RKO (cell line): ENCODE data around the gene CCL19.

ENCODE experiments used
- DNase-seq: peaks from one replicate; pipeline ENCODE4 v3.0.0-alpha.2; 2016; ENCODE audit warnings: low spot score

Gene CCL19

GRCh38 chr9:34662526-34663302, 28.4 kb downstream of the CCL19 start, which contains the start of gene CCL27:
Gene CCL27, minus strand, starts transcription at chr9:34662657. Its CDS starts 24 bp downstream, at chr9:34662633.
- DNase-seq = no peak

GRCh38 chr9:34659592-34660253, 31.4 kb downstream of the CCL19 start:
- DNase-seq = no peak

- DNase-seq = no peak
Measured at GRCh38 chr9:34658461-34658860, 32.6 kb downstream of the CCL19 start.

GRCh38 chr9:34656992-34657391, 34.1 kb downstream of the CCL19 start:
- DNase-seq = no peak

- no peak for DNase-seq
Measured at GRCh38 chr9:34655394-34655793, 35.7 kb downstream of the CCL19 start.

- DNase-seq = no peak
Measured at GRCh38 chr9:34654323-34655051, 36.6 kb downstream of the CCL19 start.

- no peak for DNase-seq
Measured at GRCh38 chr9:34653151-34654072, 37.7 kb downstream of the CCL19 start.

GRCh38 chr9:34652602-34653000, 38.5 kb downstream of the CCL19 start:
- DNase-seq = no peak

GRCh38 chr9:34651876-34652601, 39.0 kb downstream of the CCL19 start, which contains the start of gene IL11RA:
Gene IL11RA, plus strand, starts transcription at chr9:34652185. Its CDS starts 3,033 bp downstream, at chr9:34655218.
- DNase-seq = peak; percentile 92

GRCh38 chr9:34651321-34651720, 39.8 kb downstream of the CCL19 start:
- DNase-seq = no peak

GRCh38 chr9:34650816-34651215, 40.3 kb downstream of the CCL19 start:
- no peak for DNase-seq

- no peak for DNase-seq
Measured at GRCh38 chr9:34648673-34649072, 42.4 kb downstream of the CCL19 start.

- no peak for DNase-seq
Measured at GRCh38 chr9:34647651-34648050, 43.4 kb downstream of the CCL19 start.

- DNase-seq = no peak
Measured at GRCh38 chr9:34647084-34647403, 44.0 kb downstream of the CCL19 start.

GRCh38 chr9:34646211-34647083, 44.6 kb downstream of the CCL19 start, which contains the start of gene GALT:
Gene GALT, plus strand, starts transcription at chr9:34646675. Its CDS starts 30 bp downstream, at chr9:34646705.
- DNase-seq = peak; percentile 87

GRCh38 chr9:34644766-34645314, 46.2 kb downstream of the CCL19 start:
- no peak for DNase-seq

GRCh38 chr9:34642679-34643078, 48.4 kb downstream of the CCL19 start:
- no peak for DNase-seq
